ENCODE measurements around the gene PROKR1.

PROKR1 gene

DNA sequence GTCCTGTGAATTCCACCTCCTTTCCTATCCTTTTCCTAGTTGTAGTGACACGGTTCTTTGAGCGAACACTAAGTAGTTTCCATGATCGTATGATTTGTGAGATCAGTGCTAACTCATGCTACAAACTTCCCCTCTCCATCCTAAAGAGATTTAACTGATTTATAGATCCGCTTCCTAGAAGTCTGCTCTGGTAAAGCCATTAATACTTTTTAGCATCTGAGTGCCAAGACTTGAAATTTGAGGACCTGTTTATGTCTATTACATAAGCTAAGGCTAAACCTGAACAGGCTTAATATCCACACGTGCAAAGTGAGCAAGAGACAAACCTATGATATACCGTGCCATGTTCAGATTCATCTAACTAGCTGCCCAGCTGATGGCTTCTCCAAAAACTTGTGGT, 14.9 kb downstream of the PROKR1 start:
- no peak for DNase-seq (ENCODE audit: low read depth)

DNA sequence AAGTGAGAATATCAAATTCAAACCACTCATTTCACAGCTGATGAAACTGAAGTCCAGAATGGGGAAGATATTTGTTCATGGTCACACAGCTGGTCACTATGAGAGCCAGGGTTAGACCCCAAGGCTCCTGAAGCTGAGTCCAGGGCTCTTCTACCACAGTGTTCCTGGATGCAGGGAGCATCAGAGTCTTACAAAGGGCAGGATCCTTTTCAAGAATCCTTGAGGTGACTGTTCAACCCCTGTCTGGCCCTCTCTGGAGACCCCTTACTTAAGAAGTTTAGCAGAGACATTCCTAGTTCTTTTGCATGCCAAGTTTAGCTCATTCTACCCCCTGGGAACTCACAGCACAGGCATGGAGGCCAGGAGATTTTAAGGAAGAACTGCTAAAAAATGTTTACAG, 15.7 kb downstream of the PROKR1 start:
- H3K4me3 ChIP-seq (ENCODE audit: low read length), result no peak overlapping the region
- no peak for DNase-seq (ENCODE audit: low read depth)
- TF ChIP-seq, protein P1, sequence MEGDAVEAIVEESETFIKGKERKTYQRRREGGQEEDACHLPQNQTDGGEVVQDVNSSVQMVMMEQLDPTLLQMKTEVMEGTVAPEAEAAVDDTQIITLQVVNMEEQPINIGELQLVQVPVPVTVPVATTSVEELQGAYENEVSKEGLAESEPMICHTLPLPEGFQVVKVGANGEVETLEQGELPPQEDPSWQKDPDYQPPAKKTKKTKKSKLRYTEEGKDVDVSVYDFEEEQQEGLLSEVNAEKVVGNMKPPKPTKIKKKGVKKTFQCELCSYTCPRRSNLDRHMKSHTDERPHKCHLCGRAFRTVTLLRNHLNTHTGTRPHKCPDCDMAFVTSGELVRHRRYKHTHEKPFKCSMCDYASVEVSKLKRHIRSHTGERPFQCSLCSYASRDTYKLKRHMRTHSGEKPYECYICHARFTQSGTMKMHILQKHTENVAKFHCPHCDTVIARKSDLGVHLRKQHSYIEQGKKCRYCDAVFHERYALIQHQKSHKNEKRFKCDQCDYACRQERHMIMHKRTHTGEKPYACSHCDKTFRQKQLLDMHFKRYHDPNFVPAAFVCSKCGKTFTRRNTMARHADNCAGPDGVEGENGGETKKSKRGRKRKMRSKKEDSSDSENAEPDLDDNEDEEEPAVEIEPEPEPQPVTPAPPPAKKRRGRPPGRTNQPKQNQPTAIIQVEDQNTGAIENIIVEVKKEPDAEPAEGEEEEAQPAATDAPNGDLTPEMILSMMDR (IDR thresholded peaks at IDR 0.05; ENCODE audit: insufficient read depth, low read depth, low read length, missing control alignments), result no peak

More for the DNA sequence above, 14.9 kb downstream of the PROKR1 start:
- H3K4me3 ChIP-seq (ENCODE audit: low read length), result no peak overlapping the region
- TF ChIP-seq, protein P1 (IDR thresholded peaks at IDR 0.05; ENCODE audit: insufficient read depth, low read depth, low read length, missing control alignments), result no peak

DNA sequence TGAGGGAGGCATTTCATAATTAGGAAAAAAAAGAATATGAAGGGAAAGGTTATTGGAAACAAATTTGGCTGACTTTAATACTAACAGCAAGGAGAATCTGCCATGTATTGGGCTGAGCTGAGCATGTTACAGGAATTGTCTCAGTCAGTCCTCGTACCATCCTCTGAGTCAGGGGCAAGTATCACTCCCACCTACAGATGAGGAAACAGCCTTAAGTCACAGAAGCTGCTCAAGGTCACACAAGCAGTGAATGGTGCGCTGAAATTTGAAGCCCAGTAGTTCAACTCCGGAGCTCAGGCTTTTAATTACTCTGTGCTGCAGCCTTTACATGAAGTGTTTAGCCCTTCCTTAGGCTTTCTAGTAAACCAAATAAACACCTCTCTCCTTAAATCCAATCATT, 17.3 kb downstream of the PROKR1 start:
- H3K4me3 ChIP-seq (ENCODE audit: low read length), result no peak overlapping the region
- DNase-seq (ENCODE audit: low read depth), result no peak
- TF ChIP-seq, protein P1 (IDR thresholded peaks at IDR 0.05; ENCODE audit: insufficient read depth, low read depth, low read length, missing control alignments), result no peak

DNA sequence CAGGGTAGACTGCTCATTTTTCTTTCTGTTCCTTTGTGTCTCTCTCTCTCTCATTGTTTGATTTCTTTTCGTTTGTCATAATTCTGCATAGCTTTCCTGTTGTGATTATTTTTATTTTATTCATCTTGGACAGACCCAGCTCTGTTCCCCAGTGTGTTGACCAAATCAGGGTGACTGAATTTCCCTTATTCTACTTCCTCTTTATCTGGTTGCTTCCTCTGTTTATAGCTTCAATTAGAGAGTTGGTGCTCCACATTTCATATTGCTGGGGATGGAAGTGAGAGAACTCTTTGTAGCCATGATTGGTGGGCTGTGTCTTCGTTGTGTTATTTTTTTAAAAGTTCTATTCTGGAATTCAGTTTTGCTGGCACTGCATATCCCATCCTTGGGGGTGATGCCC, 19.1 kb downstream of the PROKR1 start:
- DNase-seq (ENCODE audit: low read depth), result no peak
- TF ChIP-seq, protein P1 (IDR thresholded peaks at IDR 0.05; ENCODE audit: insufficient read depth, low read depth, low read length, missing control alignments), result no peak

DNA sequence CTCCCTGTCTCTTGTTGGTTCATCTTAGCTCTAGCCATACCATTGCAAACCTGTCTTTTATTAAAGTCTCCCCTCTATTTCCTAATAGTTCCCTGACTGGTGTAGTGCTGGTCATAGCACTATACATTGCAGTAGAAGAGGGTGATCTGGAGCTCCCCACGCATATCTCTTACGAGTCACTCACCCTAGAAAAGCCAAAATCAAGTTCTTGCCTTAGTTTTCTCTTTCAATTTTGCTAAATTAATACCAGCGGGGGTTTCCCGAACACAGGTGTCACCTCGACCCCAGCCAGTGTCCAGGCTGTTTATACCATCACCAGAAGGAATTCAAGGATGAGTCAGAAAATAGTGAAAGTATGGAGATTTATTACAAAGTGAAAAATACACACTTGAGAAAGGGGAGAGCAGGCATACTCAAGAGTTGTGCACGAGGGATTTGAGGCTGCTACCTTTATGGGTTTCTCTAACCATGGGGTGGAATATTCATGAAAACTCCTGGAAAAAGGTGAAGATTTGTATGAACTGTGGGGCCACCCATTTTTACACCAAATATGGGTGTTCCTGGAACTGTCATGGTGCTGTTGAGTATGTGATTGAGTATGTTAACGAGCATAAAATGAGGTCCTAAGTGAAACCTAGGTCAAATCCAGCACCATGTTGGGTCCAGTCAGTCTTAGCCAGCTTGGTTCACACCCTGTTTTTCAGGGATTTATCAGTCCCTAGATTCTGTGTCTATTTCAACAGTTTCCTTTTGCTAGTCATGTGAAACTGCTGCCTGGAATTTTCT, 20.2 kb downstream of the PROKR1 start:
- no peak overlapping the region for H3K4me3 ChIP-seq (ENCODE audit: low read length)
- TF ChIP-seq, protein P1 (IDR thresholded peaks at IDR 0.05; ENCODE audit: insufficient read depth, low read depth, low read length, missing control alignments), result no peak
- no peak for DNase-seq (ENCODE audit: low read depth)

More for the DNA sequence above, 19.1 kb downstream of the PROKR1 start:
- no peak overlapping the region for H3K4me3 ChIP-seq (ENCODE audit: low read length)

DNA sequence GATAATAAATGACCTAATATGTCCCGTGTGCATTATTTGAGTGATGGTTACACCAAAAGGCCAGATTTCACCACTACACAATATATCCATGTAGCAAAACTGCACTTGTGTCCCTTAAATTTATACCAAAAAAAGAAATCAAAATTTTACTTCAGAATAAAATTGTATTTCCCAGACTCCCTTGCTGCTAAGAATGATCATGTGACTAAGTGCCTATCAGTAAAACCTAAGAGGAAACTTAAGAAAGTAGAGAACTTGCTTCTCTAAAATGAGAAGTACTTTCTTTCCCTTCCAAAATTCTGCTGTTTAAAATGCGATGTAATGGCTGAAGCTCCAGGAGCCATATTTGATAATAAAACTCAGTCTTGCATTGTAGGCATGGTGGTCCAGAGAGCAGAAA, 24.0 kb downstream of the PROKR1 start:
- no peak for DNase-seq (ENCODE audit: low read depth)
- TF ChIP-seq, protein P1 (IDR thresholded peaks at IDR 0.05; ENCODE audit: insufficient read depth, low read depth, low read length, missing control alignments), result no peak

DNA sequence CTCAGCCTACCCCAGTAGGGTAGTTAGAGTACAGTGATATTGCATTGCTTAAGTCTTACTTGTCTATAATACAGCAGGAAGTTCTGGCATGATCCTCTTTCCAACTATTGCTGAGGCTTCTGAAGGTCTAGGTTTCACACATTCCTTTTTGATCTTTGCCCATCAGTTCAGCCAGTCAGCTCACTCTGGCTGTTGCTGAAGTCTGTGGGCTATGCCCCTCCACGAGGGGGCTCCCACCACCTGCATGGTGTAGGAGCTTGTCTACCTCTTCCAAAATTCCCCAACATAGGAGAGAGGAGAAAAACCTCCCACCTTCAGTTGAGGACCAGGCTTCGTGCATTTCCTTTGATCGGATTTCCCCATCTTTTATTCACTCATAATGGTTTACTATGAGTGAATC, 26.3 kb downstream of the PROKR1 start:
- H3K4me3 ChIP-seq (ENCODE audit: low read length), result no peak overlapping the region
- no peak for DNase-seq (ENCODE audit: low read depth)
- TF ChIP-seq, protein P1 (IDR thresholded peaks at IDR 0.05; ENCODE audit: insufficient read depth, low read depth, low read length, missing control alignments), result no peak

More for the DNA sequence above, 24.0 kb downstream of the PROKR1 start:
- no peak overlapping the region for H3K4me3 ChIP-seq (ENCODE audit: low read length)
